NCI-H1694 (cell line): ENCODE measurements around the gene AFDN.

ENCODE experiments used
- DNase-seq: peaks from one replicate; lab custom pipeline; 2025; lab: John Stamatoyannopoulos, UW

AFDN gene

GRCh38 chr6:167879612-167880011 lies 52.9 kb downstream of the AFDN start:
- DNase-seq, result no peak

DNA sequence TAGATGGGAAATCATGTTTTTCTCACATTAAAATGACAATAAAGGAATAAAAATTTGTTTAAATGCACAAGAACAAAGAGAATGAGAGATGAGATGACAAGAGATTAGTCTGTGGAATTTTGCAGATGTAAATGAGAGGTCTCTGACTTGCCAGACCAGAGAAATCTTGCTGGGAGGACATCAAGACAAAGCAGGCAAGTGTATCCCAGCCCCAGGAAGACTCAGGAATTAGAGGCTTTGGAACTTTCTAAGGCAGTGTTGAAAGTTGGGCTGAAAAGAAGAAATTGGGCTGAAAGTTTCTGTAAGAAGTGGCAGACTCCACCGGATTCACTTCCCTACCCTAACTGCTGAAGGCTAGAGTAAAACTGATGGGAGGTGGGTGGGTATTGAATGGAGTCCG lies 54.6 kb downstream of the AFDN start:
- no peak for DNase-seq

DNA sequence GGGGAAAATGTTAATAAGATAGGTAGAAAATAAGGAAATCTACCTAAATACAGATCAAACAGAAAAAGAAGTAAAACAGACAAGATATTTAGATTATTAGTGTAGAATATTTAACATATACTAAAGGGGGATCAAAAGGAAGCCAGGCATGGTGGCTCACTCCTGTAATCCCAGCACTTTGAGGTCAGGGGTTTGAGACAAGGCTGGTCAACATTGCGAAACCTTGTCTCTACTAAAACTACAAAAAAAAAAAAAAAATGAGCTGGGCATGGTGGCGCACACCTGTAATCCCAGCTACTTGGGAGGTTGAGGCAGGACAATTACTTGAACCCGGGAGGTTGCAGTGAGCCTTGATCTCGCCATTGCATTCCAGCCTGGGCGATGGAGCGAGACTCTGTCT lies 55.5 kb downstream of the AFDN start:
- DNase-seq, result no peak

GRCh38 chr6:167888098-167888497 lies 61.4 kb downstream of the AFDN start:
- DNase-seq, result no peak

DNA sequence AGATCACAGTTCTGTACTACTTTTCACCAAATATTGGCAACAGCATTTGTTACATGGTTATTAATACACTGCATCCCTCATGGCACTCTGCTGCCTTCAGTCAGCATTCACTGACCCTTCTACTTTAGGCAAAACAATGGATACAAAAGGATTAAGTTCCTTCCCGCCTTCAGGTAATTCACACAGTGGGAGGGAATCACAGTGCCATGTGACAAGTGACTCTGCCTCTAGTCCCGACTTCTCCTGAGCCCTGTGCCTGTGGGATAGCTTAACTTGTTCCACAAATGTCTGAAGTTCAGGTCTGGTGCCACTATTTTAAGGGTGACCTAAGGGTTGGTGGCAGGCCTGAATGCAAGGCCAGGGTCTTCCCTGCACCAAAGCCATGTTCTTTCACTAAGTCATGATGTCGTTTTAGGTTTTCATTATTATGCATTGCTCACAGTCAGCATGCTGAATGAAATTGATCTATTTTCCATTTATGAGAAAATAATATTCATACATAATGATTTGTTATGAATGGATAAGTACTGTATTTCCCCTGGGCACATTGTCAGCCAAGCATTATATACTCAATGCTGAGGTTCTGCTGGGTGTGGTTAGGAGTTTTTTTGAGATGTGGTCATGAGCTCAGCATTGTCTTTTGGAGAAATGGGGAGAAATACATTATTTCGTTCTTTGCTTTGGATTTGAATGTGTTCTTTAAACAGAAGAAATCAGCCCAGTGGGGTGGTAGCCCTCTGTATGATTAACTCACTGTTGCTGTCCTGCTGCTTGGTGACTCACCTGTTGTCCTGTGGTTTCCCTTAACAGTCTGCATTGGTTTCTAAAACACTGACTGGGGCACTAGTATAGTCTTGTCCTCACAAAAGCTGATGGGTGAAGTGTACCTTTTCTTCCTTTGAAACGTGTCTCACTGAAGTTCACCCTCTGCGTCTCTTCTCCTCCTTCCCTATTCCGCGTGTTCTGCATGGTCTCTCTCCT lies 66.4 kb downstream of the AFDN start:
- no peak for DNase-seq

DNA sequence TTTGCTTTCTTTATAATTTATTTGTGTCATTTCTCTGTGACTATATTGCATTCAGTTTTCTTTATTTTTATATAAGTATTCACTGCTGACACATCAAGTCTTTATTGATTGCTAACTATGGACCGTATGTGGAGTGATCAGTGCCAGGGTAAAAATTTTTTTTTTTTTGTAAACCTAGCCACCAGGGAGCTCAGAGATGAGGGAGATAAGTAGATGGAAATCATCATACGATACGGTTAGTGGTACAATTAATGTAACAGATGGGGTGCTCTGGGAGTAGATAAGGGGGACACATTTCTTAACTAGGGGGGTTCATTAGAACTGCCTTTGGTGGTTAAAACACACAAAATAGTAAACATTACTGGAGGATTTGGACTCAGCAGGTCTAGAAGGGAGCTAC lies 68.3 kb downstream of the AFDN start:
- no peak for DNase-seq

DNA sequence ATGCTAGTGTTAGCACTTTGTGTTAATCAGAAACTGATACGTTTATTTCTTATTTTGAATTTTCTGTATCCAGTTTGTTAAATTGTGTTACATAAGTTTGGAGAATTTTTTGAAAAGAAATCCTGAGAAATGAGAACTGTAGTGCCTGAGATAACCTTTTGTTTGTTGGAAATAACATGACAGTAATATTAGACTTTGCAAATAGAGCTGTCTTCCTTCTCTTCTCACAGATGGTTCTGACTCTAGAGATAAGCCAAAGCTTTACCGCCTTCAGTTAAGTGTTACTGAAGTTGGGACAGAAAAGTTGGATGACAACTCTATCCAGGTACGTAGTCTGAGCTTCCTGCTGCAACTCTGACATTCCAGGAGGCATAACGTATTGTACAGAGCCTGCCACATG lies 69.9 kb downstream of the AFDN start:
- DNase-seq, result no peak

- peak; percentile 36 for DNase-seq
Measured at GRCh38 chr6:167898673-167899311, 72.1 kb downstream of the AFDN start.

DNA sequence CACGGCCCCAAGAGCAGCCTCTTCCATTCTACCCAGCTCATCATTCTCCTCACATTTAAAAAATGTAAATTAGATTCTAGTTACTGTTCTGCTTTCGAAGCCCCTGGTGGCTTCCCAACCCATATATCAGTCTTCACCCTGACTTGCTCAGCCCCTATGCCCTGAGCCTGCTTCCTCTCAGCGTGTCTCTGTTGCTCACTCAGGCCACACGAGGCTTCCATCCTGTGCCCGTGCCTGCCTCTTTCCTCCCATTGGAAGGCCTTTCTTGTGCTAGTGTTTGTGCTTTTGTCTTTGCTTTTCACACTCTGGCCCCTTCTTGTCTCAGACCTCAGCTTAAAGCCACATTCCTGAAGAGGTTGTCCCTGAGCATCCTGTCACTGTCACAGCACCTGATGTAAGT lies 78.1 kb downstream of the AFDN start:
- DNase-seq, result no peak

DNA sequence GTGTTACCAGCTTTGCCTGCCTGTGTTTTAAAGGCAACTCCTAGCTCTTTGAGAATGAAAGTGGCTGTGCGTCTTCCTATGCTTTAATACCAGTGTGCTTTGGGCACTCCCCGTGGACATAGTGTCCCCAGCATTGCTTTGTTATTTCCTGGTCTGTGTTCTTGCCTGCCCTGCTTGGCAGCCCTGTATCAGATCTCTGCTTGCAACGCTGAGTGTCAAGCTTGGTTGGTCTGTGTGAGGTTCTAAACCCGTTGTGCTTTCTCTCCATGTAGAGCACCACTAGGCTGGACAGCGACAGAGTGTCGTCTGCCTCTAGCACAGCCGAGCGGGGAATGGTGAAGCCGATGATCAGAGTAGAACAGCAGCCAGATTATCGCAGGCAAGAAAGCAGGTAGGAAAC lies 80.2 kb downstream of the AFDN start:
- no peak for DNase-seq

DNA sequence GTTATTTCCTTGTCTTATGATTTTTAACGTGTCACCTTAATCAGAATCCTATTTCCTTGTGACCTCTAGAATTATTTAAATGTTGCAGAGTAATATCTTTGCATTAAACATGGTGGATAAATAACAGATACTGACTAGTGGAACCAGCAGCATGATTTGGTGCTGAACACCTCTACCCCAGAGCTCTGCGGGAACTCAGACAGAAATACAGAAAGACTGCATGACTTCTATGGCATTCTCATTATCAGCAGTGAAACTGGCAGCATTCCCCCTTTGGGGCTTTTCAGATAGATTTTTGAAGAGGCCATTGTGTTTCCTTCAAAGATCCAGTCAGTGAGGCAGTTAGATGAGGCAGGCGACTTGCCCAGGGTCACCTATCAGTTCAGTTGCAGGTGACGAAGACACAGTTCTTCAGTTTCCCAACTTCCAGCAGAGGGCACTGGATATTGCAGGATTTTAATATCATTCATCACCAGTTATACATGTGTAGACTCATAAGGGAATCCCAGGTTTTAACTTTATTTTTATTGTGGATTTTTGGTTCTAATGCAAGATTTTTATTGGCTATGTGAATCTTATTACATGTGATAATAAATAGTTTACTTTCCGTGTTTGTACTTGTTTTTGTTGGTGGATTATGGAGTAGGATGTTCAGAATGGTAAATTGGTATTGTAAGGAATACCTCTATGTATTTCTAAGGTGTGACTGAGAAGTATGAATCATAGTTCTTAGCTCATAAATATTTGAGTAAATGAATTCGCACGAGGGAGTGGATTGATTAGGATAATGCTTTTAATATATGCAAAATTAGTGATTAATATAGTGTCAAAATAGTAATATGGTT lies 81.3 kb downstream of the AFDN start:
- DNase-seq, result no peak

GRCh38 chr6:167910007-167910406 lies 83.3 kb downstream of the AFDN start:
- no peak for DNase-seq

DNA sequence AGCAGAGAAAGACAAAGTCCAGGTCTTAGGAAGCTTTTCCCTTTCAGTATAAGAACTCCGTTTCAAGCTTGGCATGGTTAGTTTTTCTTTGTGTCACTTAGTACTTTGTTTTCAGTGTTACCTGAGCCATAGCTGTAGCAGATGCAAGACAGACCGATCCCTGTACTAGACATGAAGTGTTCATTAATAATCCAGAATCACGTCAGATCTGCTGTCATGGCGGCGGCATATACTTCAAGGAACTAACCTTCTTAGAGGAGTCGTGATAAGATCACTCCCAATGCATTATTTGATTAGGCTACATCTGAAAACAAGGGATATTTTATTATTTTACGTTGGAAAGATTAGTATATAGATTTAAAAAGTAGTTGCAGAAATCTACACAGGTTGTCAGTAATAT lies 83.9 kb downstream of the AFDN start:
- DNase-seq, result no peak

- DNase-seq, result no peak
Measured at GRCh38 chr6:167912494-167912893, 85.8 kb downstream of the AFDN start.

- DNase-seq, result no peak
Measured at GRCh38 chr6:167913699-167914098, 87.0 kb downstream of the AFDN start.

DNA sequence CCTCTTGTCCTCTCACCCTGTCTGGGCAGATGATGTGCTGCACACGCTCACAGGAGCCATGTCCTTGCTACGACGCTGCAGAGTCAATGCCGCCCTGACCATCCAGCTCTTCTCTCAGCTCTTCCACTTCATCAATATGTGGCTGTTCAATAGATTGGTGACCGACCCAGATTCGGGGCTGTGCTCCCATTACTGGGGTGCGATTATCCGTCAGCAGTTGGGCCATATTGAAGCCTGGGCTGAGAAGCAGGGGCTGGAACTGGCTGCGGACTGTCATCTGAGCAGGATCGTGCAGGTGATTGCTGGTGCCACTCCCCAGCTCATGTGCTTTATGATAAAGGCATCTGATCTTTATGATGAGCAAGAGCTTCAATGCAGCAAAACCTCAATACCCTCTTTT lies 88.4 kb downstream of the AFDN start:
- DNase-seq, result no peak

GRCh38 chr6:167917551-167918154 lies 90.9 kb downstream of the AFDN start:
- DNase-seq, result no peak

DNA sequence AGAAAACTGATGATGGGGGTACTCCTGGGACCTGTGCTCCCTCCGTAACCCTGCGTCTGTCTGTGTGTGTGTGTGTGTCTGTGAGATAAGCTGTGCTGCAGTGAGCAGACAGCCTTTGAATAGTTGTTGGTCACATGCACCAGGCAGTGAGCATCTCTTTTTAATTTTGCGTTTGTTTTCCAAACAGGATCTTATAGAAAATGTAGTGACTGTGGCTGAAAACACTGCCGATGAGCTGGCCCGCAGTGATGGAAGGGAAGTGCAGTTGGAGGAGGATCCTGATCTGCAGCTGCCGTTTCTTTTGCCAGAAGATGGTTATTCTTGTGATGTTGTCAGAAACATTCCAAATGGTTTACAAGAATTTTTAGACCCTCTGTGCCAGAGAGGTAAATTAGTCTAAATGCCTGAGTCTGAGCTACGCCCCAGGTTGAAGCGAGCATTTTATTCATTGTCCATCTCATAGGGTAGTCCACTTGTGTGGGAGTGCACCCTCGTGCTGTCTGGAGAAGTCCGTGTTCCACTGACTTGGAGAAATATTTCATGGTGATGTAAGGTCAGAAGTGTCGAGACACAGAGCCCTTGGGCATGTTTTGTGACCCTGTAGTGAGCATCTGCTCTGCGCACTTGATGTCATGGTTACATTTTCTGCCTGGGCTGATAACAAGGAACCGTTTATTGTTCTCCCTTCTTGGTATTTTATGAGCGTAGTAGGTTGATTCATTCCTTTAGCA lies 92.0 kb downstream of the AFDN start:
- no peak for DNase-seq

GRCh38 chr6:167919349-167919748 lies 92.6 kb downstream of the AFDN start:
- no peak for DNase-seq

DNA sequence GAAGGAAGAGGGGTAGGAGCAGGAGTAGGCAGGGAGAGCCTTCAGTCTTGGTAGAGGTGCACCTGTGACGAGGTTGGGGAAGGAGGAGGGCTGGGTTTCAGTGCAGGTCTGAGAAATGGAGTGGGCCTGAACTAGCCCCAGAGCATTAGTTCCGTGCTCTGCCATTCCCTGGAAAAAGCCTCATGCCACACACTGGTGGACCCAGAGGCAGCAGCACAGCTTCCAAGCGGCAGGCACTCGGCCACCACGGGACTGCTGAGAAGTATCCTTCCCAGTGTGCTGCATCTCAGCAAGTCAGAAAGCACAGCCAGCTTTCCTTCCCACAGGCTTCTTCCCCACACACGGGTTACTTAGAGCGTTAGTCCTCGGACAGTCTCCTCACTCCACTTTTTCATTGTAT lies 93.5 kb downstream of the AFDN start:
- no peak for DNase-seq

GRCh38 chr6:167921831-167922230 lies 95.1 kb downstream of the AFDN start:
- no peak for DNase-seq
